IMR-90 (cell line): ENCODE measurements around the gene ARHGAP32. TPM values are rescaled to one million over a fixed set of nuclear protein-coding genes. Genes with fewer than 3 reads are reported as not detected.
"Not testable (repeated sequence)": the region's sequence is repeated elsewhere in the genome, so short reads cannot be mapped to it uniquely, and the experiment has no call there.

ENCODE experiments used
- ATAC-seq: fragments of 200-7000 bp; cut with Tn5 transposase; 2 replicates; pipeline ENCODE4 v1.9.1; 2020; ENCODE audit warnings: low read depth, mild to moderate bottlenecking, moderate library complexity
- BruUV-seq: library from RNA; stranded (reverse); fragments of 400-500 nt; replicated peaks from 2 replicates; lab custom pipeline; 2021; lab: Mats Ljungman, UMichigan
- CTCF ChIA-PET: fragments of 300-600 bp; formaldehyde crosslinking; extraction: SDS; loops from one replicate; lab custom pipeline; 2021; ENCODE audit warnings: antibody characterized with exemption; lab: Yijun Ruan, JAX
- POLR2A ChIA-PET: fragments of 300-600 bp; sonication (Branson Sonifier 250); formaldehyde crosslinking; loops from one replicate; lab custom pipeline; 2022; ENCODE audit warnings: antibody characterized with exemption; ENCODE audit not compliant: unreplicated experiment; lab: Charles Lee
- DNase-seq: peaks from one replicate; pipeline ENCODE4 v3.0.0; 2013
- H2AFZ ChIP-seq: replicated peaks from 2 replicates; pipeline ENCODE3; 2013; ENCODE audit warnings: low read length, mild to moderate bottlenecking; ENCODE audit not compliant: poor library complexity
- H2AK5ac ChIP-seq: 2 replicates; pipeline ENCODE4 v1.6.1; 2013; ENCODE audit warnings: low read depth, low read length, inconsistent platforms
- H2AK9ac ChIP-seq: replicated peaks from 2 replicates; pipeline ENCODE3; 2013; ENCODE audit warnings: mild to moderate bottlenecking, low read depth, low read length, moderate library complexity; ENCODE audit not compliant: poor library complexity
- H2BK120ac ChIP-seq: 2 replicates; pipeline ENCODE4 v1.6.1; 2013; ENCODE audit warnings: low read depth, low read length, inconsistent platforms
- H2BK15ac ChIP-seq: 3 replicates; pipeline ENCODE4 v1.6.1; 2013; ENCODE audit warnings: low read depth, low read length, inconsistent platforms
- H2BK20ac ChIP-seq: 2 replicates; pipeline ENCODE4 v1.6.1; 2013; ENCODE audit warnings: low read depth, mild to moderate bottlenecking, inconsistent platforms, low read length, moderate library complexity
- H2BK5ac ChIP-seq: 2 replicates; pipeline ENCODE4 v1.6.1; 2013; ENCODE audit warnings: mild to moderate bottlenecking, low read depth, low read length, inconsistent platforms; ENCODE audit not compliant: poor library complexity, severe bottlenecking
- H3K14ac ChIP-seq: replicated peaks from 2 replicates; pipeline ENCODE4 v1.6.1; 2013; ENCODE audit warnings: low read depth, low read length, inconsistent platforms
- H3K18ac ChIP-seq: 2 replicates; pipeline ENCODE4 v1.6.1; 2013; ENCODE audit warnings: low read depth, low read length, control low read depth
- H3K23ac ChIP-seq: 2 replicates; pipeline ENCODE4 v1.6.1; 2013; ENCODE audit warnings: low read depth, low read length, inconsistent platforms
- H3K27ac ChIP-seq: 2 replicates; pipeline ENCODE4 v1.5.1; 2013; ENCODE audit warnings: mild to moderate bottlenecking, control low read depth, low read length; ENCODE audit not compliant: insufficient read depth
- H3K27me3 ChIP-seq: 2 replicates; pipeline ENCODE4 v1.6.1; 2013; ENCODE audit warnings: low read length; ENCODE audit not compliant: control insufficient read depth, insufficient read depth
- H3K36me3 ChIP-seq: 2 replicates; pipeline ENCODE4 v1.6.1; 2013; ENCODE audit warnings: low read length, mixed read lengths; ENCODE audit not compliant: control insufficient read depth, insufficient read depth
- H3K4ac ChIP-seq: 2 replicates; pipeline ENCODE4 v1.6.1; 2013; ENCODE audit warnings: low read depth, low read length, inconsistent platforms
- H3K4me1 ChIP-seq: 2 replicates; pipeline ENCODE4 v1.6.1; 2013; ENCODE audit warnings: low read length, mixed read lengths; ENCODE audit not compliant: control insufficient read depth, insufficient read depth
- H3K4me2 ChIP-seq: 2 replicates; pipeline ENCODE4 v1.6.1; 2013; ENCODE audit warnings: low read depth, mild to moderate bottlenecking, control low read depth, low read length, moderate library complexity
- H3K4me3 ChIP-seq: 2 replicates; pipeline ENCODE4 v1.5.1; 2013; ENCODE audit warnings: low read depth, mild to moderate bottlenecking, control low read depth, low read length, moderate library complexity; ENCODE audit not compliant: insufficient read depth
- H3K56ac ChIP-seq: 2 replicates; pipeline ENCODE4 v1.6.1; 2013; ENCODE audit warnings: low read length, inconsistent platforms; ENCODE audit not compliant: insufficient read depth; ENCODE audit errors: extremely low read depth
- H3K79me1 ChIP-seq, 2 experiments: 2 replicates each; pipeline ENCODE4 v1.6.1; 2013; ENCODE audit warnings: low read length in 2 of 2, inconsistent platforms in 1 of 2, low read depth in 1 of 2
- H3K9ac ChIP-seq: 2 replicates; pipeline ENCODE4 v1.6.1; 2013; ENCODE audit warnings: low read depth, low read length, control low read depth
- H3K9me1 ChIP-seq: 2 replicates; pipeline ENCODE4 v1.6.1; 2013; ENCODE audit warnings: low read length, inconsistent platforms; ENCODE audit not compliant: insufficient read depth
- H3K9me3 ChIP-seq: 2 replicates; pipeline ENCODE4 v1.6.1; 2013; ENCODE audit warnings: low read length; ENCODE audit not compliant: control insufficient read depth, insufficient read depth
- H4K20me1 ChIP-seq: 2 replicates; pipeline ENCODE4 v1.6.1; 2013; ENCODE audit warnings: low read length, inconsistent platforms; ENCODE audit not compliant: insufficient read depth
- H4K5ac ChIP-seq: 2 replicates; pipeline ENCODE4 v1.6.1; 2013; ENCODE audit warnings: mild to moderate bottlenecking, low read depth, low read length, control low read depth
- H4K8ac ChIP-seq, 2 experiments: 2 replicates each; pipeline ENCODE4 v1.6.1; 2013; ENCODE audit warnings: low read depth in 2 of 2, low read length in 2 of 2, control low read depth in 1 of 2, inconsistent platforms in 1 of 2
- H4K91ac ChIP-seq: 2 replicates; pipeline ENCODE4 v1.6.1; 2013; ENCODE audit warnings: low read depth, low read length, inconsistent platforms; ENCODE audit not compliant: insufficient read depth
- WGBS, 2 experiments: methylation state at CpG; one replicate each; pipeline versions ENCODE4 v1.1.5 to v1.1.7; 2013; ENCODE audit warnings: missing lambda C conversion rate in 2 of 2; ENCODE audit not compliant: insufficient read length in 1 of 2; ENCODE audit errors: extremely low coverage in 2 of 2; 5-methylcytosine and 5-hydroxymethylcytosine counted together
- dilution Hi-C: fragments of 300-500 bp; cut with HindIII; formaldehyde crosslinking; loops from one replicate; pipeline ENCODE4 v1.14.3; 2018; ENCODE audit warnings: low sequenced_read_pairs; ENCODE audit not compliant: unreplicated experiment
- in situ Hi-C: fragments of 300-500 bp; cut with MboI; formaldehyde crosslinking; loops from 3 replicates; pipeline ENCODE4 v1.14.3; 2019; ENCODE audit warnings: low sequenced_read_pairs, inconsistent platforms, mixed read lengths
- intact Hi-C: fragments of 100-400 bp; cut with micrococcal nuclease; formaldehyde crosslinking; loops from 2 replicates; pipeline ENCODE4 v1.10.0; 2022
- polyA plus RNA-seq, 3 experiments: library from polyadenylated mRNA; depleted of rRNA; stranded (reverse); fragments of >200 nt; gene quantifications; 2 replicates each; pipeline ENCODE4 v1.2.3, GENCODE V29; 2012; ENCODE audit warnings: low replicate concordance in 1 of 3
- total RNA-seq: library from RNA; depleted of rRNA; stranded (reverse); fragments of >200 nt; gene quantifications from 2 replicates; pipeline ENCODE4 v1.2.3, GENCODE V29; 2012

The ARHGAP32 gene
- total and polyA plus RNA-seq, 2 of the 4 experiments (the other 2 are of a cell fraction): 4.1 to 8.4 TPM

GRCh38 chr11:129157080-129157479 is 35.0 kb downstream of the ARHGAP32 start:
- H3K23ac ChIP-seq, in situ Hi-C loops, H3K4me2 ChIP-seq, H4K20me1 ChIP-seq, dilution Hi-C loops, DNase-seq, H3K9ac ChIP-seq, H2BK20ac ChIP-seq, H2AFZ ChIP-seq, H3K4ac ChIP-seq, intact Hi-C loops, H3K56ac ChIP-seq, H3K9me3 ChIP-seq, H3K36me3 ChIP-seq, H4K5ac ChIP-seq, H3K27ac ChIP-seq, H4K8ac ChIP-seq, H3K9me1 ChIP-seq, H2BK5ac ChIP-seq, H2AK5ac ChIP-seq, H3K14ac ChIP-seq, CTCF ChIA-PET, BruUV-seq, H2AK9ac ChIP-seq, H3K18ac ChIP-seq, H2BK120ac ChIP-seq, H2BK15ac ChIP-seq, H3K4me1 ChIP-seq, H3K79me1 ChIP-seq, H4K91ac ChIP-seq, H3K4me3 ChIP-seq, POLR2A ChIA-PET, ATAC-seq, H3K27me3 ChIP-seq: not testable (repeated sequence)
- no CpG with 5 or more reads among the region's 3 CpGs for WGBS, 2 experiments
